ENCODE measurements around the gene AK5.
"Not testable (repeated sequence)": the region's sequence is repeated elsewhere in the genome, so short reads cannot be mapped to it uniquely, and the experiment has no call there.

The AK5 gene

DNA sequence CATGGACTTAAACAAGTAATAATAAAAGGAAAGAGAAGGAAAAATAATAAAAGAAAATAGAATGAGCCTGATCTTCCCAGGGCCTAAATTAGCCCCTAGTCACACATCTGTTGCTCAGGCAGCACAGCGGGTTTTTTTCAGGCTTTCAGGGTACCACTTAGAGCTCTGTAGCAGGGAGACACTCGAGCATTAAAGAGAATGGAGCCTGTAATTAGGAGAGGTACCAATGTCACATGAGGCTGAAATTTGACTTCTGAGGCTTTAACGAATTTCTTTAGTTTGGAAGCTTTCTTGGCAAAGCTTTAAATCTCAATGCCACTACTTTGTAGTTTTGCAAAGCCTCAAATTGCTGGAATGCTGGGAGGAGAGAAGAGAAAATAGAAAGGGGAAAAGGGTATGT, 116.3 kb downstream of the AK5 start:
- DNase-seq, result no peak

DNA sequence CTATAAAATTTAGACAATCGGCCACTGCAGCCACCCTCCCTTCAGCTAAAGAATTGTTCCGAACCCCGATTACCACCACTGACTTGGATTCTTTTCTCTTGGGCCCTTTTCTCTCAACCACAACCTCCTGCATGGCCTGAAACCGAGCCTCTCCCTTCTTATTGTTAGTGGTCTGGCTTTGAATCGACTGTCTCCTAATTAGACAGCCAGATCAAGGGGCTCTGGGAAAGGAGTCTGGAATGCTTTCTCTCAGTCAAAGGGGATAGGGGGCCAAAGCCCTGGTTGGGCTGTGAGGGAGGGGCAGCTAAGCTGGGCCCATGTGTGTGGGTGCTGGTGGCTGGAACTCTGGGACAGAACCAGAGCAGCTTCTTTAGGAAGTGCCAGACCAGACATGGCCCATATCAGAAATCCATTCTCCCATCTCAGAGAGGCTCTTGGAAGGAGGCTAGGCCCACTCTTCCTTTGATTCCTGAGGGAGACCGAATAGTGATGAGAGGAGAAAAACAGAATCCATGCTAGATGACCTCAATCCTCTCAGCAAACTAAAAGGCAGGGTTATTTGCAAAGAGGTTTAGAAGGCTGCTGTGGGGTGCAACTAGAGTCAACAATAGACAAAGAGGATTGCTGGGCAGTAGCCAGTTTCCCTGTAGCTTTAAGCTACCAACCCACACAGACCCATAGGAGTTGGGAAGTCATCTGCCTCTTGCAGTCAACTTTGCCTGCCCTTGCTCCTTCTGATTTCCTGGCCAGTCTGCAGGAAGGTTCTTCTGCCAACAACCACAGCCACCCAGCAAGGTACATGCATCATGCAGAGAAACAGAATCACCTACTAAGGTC, 117.6 kb downstream of the AK5 start:
- peak in 31 of 56 donors; percentile 11 to 80 (median 57) for DNase-seq

DNA sequence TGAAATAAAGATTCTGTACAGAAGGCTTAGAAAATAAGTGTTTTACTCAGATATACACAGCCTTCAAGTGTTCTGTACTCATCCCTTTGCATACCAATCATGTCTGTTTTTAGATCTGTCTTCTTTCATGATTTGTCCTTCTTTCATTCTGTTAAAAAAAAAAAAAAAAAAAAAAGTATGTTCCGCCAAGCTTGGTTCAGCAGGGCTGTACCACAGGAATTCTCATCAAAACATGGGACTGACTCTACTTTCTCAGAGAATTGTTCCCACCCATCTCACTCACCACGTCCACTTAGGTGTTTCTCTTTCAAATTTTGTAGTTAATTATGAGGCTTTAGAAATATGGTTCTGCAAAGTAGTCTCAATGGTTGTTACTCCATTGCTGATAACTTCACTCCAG, 119.0 kb downstream of the AK5 start:
- no peak for DNase-seq

DNA sequence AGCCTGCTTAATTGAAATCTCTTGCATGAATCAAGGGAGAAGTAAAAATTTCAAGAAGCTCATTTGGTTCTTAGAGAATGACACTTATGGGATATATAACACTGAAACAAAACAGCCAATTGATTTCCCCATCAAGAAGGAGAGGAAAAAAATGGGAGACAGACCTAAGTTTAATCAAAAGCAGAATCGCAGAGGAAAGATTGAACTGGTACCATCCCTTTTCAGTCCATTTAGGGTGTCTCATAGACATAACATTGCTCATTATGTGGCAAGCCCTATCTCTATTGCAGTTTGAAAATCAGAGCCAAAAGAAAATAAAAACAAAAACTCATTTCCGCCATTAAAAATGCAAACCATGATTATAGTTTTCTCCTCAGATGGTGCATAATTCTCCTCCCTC, 119.6 kb downstream of the AK5 start:
- no peak for DNase-seq

DNA sequence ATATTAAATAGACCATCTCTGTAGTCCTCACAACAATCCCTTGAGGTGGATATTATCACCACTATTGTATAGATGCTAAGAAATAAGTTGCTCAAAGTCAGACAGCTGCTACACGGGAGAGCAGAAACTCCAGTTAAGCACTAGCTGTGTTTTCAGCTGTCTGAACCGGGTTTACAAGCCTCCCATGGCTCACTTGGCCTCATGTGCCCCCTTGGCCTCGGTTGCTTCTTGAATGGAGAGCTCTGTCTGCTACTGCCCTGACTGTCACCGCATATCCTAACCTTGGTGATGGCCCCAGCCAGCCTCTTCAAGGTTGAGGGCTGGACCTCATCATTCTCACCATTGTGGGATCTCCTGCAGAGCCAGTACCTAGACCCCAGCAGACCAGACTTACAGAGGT, 123.4 kb downstream of the AK5 start:
- DNase-seq, result no peak

DNA sequence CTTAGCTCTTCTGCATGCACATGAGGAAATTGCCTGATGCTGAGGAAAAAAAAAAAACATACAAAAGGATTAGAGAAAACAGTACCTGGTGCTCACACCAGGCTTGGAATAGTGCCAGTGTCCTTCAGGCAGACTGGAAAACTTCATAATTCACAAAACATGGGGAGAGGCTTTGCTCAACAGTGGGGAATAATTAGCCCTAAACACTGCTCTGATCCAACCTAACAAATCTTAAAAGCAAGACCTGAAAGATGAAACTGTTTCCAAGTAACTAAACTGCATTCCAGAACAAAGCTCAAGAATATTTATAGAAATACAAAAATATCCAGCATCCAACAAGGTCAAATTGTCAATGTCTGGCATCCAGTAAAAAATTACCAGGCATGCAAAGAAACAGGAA, 124.8 kb downstream of the AK5 start:
- DNase-seq, result no peak

DNA sequence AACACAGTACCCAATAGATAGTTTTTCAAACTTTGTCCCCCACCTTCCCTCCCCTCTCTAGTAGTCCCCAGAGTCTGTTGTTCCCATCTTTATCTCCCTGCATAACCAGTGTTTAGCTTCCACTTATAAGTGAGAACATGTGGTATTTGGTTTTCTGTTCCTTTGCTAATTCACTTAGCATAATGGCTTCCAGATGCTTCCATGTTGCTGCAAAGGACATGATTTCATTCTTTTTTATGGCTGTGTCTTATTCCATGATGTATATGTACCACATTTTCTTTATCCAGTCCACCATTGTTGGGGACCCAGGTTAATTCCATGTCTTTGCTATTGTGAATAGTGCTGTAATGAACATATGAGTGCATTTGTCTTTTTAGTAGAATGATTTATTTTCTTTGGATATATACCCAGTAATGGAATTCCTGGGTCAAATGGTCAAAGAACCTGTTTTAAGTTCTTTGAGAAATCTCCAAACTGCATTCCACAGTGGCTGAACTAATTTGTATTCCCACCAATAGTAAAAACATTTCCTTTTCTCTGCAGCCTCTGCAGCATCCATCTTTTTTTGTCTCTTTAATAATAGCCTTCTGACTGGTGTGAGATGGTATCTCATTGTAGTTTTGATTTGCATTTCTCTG, 126.0 kb downstream of the AK5 start:
- DNase-seq, result no peak

DNA sequence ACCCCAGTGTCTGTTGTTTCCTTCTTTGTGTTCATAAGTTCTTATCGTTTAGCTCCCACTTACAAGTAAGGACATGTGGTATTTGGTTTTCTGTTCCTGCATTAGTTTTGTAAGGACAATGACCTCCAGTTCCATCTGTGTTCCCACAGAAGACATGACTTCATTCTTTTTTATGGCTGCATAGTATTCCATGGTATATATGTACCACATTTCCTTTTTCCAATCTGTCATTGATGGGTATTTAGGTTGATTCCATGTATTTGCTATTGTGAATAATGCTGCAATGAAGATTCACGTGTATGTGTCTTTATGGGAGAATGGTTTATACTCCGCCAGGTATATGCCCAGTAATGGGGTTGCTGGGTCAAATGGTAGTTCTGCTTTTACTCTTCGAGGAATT, 127.1 kb downstream of the AK5 start:
- not testable (repeated sequence) for DNase-seq

DNA sequence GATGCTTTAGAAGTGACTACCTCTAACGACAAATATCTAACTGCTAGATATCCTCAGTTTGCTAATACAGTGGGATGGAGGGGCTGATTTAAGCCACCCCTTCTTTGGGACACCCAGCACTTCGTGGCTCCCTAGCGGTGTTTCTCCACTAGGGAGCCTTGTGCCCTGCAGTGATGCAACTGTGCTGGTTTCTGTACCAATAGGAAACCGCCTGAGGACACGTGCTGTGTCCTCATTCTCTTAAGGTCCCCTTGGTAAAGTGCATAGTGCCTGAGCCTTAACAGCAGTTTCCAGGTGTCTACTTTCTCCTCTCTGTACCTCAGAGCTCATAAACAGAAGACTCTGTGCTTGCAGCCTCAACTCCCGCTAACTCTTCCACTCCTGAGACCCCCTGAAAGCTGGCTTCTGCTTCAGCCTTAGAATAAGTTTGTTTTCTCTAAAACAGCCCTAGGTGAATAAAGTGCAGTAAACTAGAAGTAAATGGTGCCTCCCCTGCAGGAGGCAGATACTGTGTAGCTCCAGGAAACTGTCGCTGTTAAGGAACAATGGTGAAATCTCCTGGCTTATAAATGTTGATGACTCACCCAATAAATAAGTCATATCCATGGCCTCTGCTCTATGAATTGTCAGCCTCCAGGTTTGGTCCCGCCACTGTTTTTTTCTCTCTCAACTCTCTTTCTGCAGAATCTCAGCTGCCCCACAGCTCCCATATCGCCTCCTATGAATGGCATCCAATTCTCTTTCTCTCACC, 130.4 kb downstream of the AK5 start:
- no peak for DNase-seq

DNA sequence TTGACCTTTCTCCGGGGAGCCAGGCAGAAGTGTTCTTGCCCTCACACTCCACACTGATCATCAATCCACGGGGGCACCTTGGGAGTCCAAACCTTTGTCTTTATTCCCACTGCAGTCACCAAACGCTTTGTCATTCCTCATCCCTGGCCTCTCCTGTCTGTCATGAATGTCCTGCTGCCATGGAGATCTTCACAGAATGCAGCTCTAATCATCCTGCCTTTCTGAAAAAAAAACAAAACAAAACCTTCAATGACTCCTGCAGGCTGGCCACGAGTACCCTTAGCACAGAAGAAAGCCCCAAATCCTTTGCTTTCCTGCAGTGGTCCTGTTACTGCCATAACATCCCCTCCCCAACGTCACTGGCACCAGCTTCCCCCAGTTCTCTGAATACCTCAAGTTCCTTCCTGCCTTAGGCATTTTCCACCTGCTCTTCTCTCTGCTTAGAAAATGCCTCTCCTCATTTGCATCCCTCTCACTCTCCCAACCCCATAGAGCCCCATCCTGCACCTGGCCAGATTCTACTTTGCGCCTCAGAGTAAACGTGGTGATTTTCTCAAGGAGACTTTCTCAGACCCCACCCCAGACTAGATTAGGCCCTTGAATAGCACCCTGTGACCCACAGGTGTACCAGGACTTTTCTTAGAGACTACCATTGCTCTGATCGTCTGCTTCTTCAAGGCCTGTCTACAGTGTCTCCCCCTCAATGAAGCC, 131.2 kb downstream of the AK5 start:
- DNase-seq, result no peak

DNA sequence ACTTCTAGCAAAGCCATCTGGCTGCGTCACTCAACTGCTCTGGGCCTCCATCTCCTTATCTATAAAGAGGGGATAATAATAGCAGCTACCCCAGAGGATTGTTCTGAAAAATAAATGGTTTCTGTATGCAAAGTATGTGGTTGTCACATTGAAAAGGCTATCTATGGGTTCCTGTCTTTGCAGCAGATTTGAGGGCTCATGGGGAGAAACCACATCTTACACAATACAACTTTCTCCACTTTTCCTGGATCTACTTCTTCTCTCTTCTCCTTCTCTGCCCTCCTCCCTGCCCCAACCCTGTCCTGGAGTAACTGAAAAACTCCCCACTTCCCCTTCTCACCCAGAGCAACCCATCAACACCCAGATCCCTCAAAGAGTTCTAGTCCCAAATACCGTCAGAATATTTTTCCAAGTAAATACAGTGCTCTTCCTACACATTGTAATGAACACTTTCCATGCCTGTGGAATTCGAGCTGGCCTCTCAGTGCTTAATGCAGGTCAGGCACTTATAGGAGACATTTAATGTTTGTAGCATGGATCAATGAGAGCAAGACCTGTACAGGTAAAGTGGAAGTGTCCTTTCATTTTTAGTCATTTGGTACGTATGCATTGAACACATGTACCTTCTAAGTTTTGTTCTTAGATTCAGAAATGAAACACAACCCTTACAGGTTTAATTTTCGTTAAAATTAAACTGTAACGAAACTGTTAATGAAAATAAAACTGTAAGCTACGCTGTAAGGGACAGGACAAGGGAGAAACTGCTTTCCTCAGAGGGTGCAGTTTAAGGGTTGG, 131.9 kb downstream of the AK5 start:
- peak in 2 of 56 donors; percentile 12 to 18 for DNase-seq

DNA sequence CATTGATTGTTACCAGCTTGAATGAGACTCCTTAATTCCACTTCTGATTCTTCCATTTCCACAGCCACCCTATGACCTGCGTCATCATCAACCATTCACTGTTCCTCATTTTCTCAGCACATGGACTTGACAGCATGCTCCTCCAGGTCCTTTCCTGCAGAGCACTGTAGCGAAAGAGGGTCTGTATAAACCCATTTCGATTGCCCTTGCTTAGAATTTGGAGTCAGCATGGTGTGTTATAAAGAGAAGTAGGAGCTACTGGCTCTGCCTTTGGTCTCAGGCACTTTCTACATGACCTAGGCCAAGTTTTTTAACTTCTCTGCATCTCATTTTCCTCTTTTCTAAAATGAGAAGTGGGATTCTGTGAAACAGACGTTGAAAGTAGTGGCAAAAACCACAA, 133.8 kb downstream of the AK5 start:
- DNase-seq, result no peak

DNA sequence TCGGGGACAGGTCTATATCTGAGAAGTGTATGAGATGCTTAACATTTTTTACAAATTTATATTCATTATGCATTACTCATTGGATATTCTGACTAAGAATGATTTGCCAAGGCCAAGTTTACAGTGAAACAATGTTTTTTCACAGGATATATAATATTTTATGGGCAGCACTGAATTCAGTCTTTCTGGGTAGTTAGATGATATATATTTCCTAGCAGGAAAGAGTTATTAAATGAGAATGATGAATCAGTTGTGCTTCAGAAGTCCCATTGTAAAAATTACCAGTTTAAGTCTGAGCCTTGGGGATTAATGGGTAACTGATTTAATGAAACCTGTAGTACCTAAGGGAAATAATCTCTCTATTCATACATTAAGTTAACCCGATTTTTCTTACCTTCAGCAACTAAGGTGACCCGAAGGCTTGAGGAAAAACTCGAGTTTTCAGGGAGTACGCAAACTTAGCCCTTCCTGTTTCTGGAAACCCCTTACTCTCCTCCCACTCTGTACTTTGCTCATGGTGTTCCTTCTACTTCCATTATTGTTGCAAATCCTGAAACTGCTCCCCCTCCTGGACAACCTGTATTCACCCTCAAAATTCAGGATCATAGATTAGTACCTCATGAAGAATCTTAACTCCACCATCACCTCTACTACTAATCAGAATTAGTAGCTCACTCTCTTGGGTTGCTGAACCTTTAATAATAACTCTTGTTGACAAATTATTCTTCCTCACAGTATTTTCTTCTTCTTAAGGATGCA, 135.1 kb downstream of the AK5 start:
- DNase-seq, result no peak

DNA sequence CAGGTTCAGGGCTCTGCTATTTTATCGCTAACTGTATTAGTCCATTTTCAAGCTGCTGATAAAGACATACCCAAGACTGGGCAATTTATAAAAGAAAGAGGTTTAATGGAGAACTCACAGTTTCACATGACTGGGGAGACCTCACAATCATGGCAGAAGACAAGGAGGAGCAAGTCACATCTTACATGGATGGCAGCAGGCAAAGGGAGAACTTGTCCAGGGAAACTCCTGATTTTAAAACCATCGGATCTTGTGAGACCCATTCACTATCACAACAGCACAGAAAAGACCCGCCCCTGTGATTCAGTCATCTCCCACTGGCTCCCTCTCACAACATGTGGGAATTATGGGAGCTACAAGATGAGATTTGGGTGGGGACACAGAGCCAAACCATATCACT, 136.2 kb downstream of the AK5 start:
- DNase-seq, result not testable (repeated sequence)

DNA sequence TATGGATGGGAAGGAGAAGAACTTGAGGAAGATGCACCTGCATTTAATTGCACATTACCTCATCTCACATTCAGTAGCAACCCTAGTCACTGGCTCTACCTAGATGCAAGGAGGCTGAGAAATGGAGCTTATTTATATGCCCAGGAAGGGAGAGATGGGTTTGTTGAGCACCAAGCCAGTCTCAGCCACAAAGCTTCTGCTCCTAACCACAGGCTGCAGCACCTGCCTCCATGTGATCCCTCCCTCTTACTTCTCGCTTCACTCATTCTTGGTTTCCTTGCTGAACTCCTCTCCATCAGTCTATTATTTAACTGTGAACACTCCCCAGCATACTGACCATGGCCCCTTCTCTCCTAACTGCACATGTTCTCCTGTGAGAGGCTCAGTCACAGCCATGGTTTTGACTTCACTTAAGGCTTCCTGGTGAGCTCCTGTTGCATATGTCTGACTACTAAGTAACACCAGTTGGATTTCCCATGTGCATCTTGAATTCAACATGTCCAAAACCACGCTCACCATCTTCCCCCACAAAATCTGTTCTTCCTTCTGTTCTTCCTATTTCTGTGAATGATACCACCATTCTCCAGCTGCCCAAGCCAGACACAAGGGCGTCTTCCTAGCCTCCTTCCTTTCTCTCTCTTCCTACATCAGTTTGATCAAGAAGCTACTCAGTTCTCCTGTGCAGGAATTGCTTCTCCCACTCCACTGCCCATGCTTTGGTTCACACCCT, 139.8 kb downstream of the AK5 start:
- DNase-seq, result peak in 2 of 56 donors; percentile 15 to 55

DNA sequence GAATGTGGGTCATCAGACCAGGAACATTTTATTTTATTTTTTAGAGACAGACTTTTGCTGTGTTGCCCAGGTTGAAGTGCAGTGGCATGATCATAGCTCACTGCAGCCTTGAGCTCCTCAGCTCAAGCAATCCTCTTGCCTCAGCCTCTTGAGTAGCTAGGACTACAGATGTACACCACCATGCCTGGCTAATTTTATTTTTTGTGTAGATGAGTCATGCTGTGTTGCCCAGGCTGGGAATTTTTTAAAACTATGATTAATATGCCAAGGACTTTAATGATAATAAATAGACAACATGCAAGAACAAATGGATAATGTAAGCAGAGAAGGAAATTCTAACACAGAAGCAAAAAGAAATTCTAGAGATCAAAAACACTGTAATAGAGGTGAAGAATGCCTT, 142.4 kb downstream of the AK5 start:
- DNase-seq, result no peak

DNA sequence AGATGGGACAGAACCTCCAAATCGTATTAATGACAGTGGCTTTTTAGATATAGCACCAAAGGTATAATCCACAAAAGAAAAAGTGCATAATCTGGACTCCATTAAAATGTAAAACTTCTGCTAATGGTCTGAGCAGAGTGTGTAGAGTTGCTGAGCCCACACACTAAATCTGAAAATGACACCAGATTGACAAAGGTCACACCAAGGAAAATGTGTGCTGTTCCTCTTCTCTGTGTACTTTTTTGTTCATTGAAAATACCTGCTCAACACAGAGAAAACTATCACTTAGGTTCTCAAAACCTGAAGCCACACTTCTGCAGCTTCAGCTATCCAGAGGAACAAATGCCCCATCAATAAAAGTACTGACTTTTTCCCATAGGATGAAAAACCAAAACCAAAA, 146.2 kb downstream of the AK5 start:
- DNase-seq, result no peak

DNA sequence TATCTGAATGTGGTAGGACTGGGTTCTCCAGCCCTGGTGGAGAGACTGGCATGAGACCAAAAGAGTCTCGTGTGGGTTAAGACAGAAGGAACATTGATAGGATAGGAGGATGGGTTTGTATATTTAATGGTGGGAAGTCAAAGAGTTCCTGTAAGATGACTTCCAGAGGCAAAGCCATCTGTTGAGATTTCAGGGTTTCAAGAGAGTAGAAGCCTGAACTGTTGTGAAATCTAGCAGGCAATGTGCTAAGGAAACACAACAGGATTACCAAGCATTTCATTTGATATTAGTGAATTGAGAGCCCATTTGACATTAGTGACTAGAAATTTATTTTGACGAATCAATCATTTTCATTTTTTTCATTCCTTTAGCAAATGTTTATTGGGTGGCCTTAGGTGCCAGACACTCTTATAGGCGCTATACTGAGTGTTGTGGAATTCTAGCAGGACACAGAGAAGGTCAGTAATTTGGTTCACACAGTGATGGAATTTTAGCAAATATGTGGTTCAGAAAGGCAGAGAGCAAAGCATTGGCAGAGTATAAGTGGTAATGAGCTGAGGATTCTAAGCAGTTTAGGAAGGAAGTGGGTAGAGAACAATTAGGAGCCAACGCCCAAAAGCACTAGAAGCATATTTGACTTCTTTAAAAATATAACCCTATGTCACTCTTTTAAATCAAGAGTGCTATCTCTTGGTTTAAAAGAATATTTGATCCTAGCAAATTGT, 149.3 kb downstream of the AK5 start:
- DNase-seq, result no peak

DNA sequence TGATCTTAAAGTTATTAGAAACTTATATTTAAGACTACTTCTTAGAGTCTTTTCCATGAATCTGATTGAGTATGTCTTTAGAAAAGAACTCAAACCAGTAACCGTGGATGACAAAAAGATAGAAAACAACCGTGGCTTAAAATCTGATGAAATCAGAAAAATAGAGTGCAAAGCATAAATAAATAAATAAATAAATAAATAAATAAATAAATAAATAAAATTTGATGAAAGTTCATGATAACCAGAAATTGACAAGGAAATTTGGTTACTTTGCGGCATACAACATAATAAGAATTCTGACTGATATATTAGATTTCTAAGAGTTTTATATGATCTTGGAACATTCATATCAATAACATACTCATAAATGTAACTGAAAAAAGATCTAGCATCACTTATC, 152.1 kb downstream of the AK5 start:
- DNase-seq, result no peak
